Measurements from ENCODE around the gene ERGIC1.
A peak's percentile ranks its signal among the peaks of the same experiment; 100 is the strongest.

ERGIC1 gene

DNA sequence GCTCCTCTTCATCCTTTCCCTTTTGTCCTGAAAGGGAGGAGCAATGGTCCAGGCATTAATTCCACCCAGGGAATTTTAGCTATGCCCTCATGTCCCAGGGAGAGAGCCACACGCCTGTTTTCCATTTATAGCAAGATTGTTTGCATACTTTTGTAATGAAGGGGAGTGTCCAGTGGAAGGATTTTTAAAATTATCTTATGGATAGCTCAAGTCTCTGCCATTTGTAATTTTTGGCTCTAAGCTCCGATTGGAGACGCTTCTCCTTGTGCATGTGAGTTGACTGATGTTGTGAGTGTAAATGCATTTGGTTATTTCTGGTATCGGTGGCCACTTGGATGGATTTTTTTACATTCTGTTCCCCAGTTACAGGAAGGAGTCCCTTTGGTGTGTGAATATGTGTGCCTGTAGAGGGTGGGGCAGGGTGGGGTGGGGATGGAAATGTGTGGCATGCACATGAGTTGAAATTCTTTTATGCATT is 118.0 kb downstream of the ERGIC1 start:
- DNase-seq: no peak

DNA sequence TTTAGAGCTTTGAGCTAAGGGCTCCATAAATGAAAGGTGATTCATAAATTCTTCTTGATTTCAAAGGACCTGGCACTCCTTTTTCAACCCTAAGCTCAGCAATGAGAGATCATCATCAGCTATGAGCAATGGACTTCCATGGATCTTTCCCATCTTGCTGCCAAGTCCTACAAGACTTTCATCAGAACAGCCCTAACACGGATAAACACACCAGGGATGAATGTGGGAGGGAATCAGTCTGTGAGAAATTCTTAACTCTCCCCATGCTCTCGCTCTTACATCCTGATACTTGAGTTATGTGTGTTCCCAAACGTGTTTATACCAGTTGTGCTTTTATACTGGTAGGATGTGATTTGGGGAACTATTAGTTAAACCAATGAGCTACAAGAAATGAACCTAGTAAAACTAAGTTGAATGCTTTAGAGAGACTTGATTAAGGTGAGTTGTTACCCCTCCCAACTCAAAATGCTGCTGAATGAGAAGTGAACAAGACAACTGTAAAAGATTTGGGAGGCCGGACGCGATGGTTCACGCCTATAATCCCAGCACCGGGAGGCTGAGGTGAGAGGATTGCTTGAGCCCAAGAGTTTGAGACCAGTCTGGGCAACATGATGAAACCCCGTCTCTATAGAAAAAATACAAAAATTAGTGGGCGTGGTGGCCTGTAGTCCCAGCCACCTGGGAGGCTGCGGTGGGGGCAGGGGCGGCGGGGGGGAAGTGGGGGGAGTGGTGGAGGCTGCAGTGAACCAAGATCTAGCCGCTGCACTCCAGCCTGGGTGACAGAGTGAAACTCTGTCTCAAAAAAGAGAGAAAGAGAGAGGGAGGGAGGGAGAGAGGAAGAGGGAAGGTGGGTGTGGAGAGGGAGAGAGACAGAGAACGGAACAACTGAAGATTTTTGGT is 120.0 kb downstream of the ERGIC1 start:
- no peak for DNase-seq

DNA sequence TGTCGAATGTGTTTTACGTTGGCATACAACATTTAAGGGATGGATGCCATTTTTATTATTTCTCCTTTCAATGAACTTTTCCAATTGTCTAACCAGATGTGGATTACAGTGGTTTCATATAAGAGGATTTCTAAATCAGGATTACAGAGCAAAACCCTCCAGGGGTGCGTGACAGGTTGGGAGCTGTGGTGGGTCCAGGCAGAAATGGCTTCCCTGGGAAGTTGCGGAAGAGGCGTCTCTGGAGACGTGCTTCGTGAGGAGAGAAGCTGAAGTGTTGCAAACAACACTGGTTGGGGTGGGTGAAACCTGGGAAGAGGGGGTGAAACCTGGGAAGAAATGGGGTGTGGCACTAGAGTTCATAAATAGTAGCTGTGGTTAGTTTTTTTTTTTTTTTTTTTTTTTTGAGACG is 120.7 kb downstream of the ERGIC1 start:
- no peak for DNase-seq

DNA sequence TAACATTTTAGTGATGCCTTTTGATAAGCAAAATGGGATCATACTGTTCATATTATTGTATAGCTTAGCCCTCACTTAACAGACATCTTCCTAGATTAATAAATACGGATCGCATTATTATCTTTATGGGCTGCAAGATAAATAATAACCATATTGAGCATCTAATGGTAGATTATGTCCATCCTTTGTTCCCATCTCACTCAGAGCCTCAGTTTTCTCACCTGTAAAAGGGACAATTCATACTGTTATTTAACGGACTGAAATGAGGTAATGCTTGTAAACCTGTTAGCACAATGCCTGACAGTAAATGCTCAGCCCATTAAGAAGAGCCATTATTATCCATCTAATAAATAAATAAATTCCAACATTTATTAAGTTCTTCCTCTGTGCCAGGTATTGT is 122.2 kb downstream of the ERGIC1 start:
- no peak for DNase-seq

DNA sequence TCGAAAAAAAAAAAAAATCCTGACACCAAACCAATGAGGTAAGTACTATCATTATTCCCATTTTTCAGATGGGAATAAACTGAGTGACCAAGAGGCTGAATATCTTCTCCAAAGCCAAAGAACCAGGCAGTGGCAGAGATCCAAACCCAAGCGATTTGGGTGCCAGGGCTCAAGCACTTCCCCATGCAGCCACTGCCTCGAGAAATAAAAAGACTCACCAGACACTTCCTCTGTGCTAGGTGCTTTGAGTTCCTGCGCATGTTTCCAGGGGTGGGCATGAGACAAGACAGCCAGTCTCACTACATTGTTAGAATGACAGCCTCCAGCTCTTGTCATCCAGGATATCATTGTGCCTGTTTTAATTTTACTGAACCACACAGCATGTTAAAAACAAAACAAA is 122.9 kb downstream of the ERGIC1 start:
- no peak for DNase-seq

DNA sequence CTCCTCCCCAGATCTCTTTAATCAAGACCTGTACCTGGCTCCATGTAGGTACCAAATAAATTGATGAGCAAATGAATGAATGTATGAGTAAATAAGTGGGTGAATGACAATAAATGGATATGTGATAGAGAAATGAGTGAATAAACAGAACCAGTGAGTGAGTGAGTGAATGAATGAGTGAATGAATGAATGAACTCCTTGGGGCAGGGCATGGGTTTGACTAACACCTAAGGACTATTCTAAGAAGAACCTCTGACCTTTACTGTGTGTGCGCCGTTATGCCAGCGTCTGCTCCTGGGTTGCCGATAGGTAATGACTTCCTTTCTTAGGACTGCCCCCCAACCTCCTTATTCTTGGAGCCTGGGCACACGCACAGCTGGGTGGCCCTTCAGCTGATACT is 123.4 kb downstream of the ERGIC1 start:
- no peak for DNase-seq

DNA sequence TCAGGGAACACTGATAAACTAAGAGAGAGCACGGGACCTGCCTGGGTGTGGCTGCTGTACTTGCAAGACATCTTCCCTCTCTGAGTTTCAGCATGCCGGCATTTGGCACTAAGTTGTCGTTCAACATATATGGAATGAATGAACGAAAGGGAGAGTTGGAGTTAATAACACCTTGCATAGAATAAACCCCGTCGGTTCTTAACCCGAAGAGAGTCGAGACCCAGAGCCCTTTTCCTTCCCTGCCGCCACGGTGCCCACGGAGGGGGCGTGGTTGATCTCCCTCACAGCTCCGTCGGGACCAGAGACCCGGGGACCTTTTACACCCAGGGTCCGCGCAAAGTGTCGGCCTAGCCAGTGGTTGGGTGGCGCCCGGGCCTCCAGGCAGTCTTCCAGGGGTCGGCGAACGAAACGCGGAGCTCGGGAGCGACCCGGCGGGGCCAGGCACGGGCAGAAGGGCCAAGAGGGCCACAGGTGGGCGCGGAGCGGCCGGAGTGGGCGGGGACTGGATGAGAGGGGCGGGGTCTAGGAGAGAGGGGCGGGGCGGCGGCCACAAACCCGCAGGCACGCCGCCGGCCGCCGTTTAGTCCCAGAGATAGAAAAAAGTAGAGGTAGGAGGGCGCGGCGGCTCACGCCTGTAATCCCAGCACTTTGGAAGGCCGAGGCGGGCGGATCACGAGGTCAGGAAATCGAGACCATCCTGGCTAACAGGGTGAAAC is 124.4 kb downstream of the ERGIC1 start:
- peak; percentile 53 to 68 for DNase-seq

DNA sequence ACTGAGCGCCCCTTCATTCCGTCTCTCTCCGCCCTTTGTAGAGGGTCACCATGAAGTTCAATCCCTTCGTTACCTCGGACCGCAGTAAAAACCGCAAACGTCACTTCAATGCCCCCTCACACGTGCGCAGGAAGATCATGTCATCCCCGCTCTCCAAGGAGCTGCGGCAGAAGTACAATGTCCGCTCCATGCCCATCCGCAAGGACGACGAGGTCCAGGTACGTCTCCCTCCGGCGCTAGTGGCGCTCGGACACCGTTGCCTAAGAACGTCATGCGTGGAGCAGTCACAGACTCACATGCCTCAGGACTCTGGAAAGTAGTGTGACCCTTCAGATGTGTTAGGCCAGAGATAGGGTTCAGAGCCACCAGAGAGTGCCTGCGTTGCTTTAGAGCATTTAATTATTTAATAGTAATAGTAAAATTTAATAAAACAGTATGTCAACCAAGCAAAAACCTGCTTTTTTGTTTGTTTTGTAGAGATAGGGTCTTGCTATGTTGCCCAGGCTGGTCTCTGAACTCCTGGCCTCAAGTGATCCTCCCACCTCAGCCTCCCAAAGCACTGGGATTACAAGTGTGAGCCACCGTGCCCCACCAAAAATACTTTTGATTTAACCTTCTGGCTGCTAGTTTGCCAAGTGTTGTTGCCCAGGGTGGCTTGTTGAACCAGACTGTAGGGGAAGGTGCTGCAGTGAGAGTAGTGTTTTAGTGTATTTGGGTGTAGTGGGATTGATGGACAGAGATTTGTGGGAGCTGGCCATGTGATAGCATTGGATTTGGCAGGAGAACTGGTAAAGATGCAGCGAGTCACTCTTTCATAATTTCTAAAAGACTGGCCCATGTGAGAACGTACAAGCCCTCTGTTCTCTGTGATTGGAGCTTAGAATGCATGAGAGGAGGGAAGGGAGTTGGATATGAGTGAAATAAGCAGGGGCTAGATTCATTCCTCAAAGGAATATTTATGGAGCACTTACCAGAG is 126.1 kb downstream of the ERGIC1 start:
- DNase-seq: no peak

DNA sequence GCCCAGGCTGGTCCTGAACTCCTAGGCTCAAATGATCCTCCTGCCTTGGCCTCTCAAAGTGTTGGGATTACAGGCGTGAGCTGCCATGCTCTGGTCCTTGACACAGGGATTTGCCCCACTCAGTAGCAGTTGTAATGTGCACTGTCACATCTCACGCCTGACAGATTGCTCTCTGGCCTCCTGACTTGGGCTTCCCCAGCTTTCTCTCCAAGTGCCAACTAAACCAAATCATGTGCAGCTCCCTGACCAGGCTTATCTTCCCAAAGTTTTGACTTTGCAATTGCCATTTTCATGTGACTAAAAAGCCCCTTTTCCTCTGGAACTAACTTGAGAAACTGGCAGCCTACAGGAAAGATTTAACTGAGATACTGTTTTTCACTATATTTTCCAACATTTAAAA is 135.9 kb downstream of the ERGIC1 start:
- DNase-seq: no peak

DNA sequence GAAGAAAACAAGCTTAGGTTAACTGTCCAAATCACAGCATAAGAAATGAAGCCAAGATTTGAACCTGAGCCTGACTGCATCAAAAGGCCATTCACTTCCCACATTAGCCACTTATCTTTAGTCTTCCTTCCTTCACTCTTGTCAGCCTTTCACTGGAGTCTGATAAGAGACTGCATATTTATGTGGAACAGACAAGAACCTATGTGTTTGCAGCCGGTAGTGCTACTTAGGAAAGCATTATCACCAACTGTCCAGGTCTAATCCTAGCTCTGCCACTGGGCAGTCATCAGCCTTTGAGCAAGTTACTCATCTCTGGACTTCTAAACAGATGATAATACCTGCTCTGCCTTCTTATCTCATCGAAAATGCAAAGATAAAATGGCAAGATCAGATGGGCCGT is 137.4 kb downstream of the ERGIC1 start:
- no peak for DNase-seq

DNA sequence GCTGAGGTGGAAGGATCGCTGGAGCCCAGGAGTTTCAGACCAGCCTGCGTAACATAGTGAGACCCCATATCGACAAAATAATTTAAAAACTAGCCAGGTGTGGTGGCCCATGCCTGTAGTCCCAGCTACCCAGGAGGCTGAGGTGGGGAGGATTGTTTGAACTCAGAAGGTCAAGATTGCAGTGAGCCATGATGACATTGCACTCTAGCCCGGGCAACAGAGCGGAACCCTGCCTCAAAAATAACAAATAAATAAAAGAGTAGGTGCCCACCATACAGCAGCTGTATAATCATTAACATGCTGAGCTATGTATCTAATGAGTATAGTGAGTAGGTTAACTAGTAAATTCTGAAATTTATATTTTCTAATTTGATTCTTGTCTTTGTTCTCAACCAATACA is 138.5 kb downstream of the ERGIC1 start:
- no peak for DNase-seq

DNA sequence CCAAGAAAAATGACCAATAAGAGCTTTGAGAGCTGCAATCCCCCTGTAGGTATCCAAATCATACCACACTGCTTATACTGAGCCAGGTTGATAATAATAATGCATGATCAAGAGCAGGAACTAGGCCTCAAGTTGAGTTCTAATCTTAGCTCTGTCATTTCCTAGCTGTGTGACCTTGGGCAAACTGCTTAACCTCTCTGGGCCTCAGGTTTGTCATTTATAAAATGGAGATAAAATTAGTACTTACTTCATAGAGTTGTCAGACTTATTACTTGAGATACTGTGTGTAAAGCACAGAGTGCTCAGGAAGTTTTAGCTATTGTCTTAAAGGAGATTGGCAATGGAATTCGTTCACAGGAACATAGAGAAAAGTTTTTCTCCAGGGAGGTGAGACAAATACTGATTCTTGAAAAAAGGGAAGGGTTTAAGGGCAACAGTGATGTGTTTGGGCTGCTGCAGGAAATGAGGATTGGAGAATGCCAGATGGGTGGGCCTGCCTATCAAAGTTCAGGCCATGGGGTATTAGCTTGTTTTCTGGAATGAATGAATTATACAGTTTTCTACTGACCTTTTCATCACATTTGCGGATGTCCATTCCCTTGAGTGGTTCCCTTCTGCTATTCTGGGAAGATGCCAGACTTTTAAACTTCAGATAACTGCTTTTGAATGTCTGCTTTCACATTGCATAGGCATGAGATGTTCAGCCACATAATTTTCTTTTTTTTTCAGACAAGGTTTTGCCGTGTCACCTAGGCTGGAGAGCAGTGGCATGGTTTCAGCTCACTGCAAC is 139.3 kb downstream of the ERGIC1 start:
- no peak for DNase-seq

DNA sequence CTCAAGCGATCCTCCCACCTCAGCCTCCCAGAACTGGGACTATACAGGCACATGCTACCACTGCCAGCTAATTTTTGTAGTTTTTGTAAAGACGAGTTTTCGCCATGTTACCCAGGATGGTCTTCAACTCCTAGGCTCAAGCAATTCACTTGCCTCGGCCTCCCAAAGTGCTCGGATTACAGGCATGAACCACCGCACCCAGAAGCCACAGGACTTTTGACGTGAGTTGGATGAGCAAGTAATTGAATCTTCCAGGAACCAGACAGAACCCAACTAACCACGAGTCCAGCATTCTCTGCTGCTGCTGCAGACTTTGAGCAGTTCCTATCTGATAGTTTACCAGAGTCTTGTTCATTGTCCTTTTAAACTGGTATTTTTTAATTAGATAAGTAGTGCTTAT is 139.9 kb downstream of the ERGIC1 start:
- DNase-seq: no peak

DNA sequence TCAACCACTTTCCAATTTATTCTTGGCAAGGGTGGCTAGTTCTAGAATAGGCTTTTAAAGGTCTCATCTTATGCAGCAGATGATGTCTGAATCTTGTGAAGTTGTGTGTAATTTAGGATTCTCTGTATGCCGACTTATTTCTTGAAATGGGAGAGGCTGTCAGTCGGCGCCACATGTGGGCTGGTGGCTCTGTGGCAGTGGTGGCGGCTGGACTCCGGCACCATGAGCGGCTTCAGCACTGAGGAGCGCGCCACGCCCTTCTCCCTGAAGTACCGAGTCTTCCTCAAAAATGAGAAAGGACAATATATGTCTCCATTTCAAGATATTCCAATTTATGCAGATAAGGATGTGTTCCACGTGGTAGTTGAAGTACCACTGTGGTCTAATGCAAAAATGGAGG is 141.2 kb downstream of the ERGIC1 start:
- DNase-seq: no peak

DNA sequence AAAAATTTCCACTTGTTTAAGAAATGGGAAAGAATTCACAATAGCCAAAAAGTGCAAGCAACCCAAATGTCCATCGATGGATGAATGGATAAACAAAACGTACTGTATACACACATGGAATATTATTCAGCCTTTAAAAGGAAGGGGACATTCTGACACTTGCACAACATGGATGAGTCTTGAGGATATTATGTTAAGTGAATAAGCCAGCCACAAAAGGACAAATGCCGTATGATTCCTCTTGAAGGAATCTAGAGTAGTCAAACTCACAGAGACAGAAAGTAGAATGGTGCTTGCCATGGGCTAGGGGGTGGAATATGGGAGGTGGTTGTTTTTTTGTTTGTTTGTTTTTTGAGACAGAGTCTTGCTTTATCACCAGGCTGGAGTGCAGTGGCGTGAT is 145.7 kb downstream of the ERGIC1 start:
- DNase-seq: no peak

DNA sequence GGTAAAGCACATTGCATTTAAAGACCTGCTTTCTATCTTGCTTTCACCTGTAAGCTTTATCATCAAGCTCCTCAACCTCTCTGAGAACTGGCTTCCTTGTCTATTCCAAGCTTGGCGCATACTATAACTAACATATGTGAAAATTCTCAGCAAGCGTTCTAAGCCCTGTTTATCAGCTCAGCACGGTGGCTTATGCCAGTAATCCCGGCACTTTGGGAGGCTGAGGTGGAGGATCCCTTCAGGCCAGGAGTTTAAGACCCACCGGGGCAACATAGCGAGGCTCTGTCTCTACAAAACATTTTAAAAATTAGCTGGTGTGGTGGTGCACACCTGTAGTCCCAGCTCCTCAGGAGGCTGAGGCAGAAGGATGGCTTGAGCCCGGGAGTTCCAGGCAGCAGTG is 147.9 kb downstream of the ERGIC1 start:
- DNase-seq: no peak

DNA sequence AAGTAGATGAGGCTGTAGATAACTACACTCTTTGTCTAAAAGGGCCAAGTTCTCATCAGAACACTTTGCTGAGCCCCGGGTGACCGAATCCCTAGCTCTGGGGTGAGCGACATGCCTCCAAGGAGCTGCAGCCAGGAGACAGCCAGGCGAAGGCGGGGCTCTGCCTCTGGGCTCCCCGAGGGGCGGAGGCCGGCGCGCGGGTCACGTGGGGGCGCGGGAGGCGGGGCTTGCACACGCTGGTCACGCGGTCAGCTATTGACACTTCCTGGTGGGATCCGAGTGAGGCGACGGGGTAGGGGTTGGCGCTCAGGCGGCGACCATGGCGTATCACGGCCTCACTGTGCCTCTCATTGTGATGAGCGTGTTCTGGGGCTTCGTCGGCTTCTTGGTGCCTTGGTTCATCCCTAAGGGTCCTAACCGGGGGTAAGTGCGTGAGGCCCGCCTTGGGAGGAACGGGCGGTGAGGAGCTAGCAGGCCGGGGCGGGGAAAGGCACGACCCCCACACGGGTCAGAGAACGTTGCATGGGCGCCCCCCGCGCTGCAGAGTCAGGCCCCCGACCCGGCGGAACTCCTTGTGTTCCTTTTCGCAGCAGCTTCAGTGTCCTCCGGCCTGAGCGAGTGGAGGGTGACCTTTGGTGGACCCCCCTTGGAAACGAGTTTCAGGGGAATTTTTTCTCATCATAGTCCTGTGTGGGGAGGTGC is 149.6 kb downstream of the ERGIC1 start, which contains the start of gene ATP6V0E1:
Gene ATP6V0E1 (plus strand): TSS at position 230 of the 702 bp plus-strand sequence. CDS start 90 bp downstream, at position 320.
- peak; percentile 96 to 97 for DNase-seq

DNA sequence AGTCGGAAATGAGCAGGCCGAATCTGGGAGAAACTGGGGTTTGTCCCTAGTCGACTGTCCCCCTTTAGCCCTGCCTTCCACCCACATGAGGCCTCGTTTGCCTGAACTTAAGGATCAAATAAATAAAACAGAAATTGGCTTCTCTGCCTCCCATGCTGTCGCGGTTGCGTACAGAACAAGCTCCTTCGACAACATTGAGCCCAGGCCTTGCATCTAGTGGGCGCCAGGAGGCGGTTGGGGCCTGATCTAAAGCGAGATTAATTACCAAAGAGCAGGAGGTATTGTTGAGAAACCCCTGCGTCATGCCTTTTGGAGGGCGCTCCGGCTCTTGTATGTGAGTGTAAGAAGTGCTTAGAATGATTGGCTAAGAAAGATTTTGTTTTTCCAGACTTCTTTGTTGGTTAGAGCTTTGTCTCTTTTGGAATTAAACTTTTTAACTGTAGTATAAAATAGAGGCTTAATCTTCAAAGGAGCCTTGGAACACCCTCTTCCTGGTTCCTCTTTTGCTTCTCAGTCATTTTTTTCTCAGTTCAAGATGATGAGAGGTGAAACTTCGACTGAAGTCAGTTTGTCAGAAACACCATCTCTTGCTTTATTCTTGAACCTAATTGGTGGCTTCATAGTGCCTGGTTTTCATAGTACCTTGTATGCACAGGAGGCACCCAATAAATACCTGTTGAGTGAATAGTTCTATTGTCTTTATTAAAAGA is 150.3 kb downstream of the ERGIC1 start:
- DNase-seq: peak; percentile 57 to 60

DNA sequence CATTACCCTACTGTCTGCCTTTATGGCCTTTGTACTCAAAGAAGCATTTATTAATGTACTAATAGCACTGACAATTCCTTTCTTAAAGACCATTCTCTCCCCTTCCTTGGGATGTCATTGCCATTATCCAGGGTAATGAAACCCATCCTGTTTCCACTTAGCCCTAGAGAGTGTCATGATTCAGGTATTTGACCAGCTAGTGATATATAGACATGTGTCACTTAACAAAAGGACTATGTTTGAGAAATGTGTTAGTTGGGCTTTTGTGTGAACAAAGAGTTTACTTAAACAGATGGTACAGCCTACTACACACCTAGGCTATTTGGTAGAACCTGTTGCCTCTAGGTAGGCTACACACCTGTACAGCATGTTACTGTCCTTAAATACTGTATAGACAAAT is 151.5 kb downstream of the ERGIC1 start:
- DNase-seq: no peak

DNA sequence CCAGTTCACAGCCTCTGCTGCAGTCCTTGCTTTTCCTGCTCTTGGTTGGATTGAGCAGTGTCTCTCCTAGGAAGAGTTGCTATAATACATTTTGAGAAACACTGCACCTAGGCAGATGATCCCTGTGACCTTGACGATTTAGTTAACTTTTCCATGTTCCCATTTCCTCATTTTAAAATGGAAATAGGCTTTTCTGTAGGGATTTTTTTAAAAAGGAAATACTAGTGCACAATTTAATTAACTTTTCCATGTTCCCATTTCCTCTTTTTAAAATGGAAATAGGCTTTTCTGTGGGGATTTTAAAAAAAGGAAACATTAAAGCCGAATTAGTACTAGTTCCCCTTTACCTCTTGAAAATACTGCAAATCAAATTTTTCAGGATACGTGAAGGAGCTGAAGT is 154.2 kb downstream of the ERGIC1 start:
- DNase-seq: no peak

DNA sequence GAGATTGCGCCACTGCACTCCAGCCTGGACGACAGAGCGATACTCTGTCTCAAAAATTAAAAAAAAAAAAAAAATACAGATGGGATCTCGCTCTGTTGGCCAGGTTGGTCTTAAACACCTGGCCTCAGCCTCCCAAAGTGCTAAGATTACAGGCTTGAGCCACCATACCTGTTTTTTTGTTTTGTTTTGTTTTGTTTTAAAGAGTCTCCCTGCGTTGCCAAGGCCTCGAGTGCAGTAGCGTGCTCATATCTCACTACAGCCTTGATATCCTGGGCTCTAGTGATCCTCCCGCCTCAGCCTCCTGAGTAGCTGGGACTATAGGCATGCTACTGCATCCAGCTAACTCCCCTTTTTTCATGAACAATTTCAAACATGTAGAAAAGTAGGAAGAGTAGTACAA is 156.7 kb downstream of the ERGIC1 start:
- no peak for DNase-seq
